Activated naive CD4-positive, alpha-beta T cell treated with anti-CD3 and anti-CD28 coated beads for 36 hours (primary cell): ENCODE data around the gene SMYD5. TPM values are rescaled to one million over a fixed set of nuclear protein-coding genes. Genes with fewer than 3 reads are reported as not detected.
"Not testable (repeated sequence)": the region's sequence is repeated elsewhere in the genome, so short reads cannot be mapped to it uniquely, and the experiment has no call there.

ENCODE experiments used
- CTCF ChIA-PET: fragments of 350-600 bp; sonication (Branson Sonifier 250); formaldehyde crosslinking; loops from one replicate; lab custom pipeline; 2021; ENCODE audit warnings: antibody characterized with exemption; lab: Charles Lee
- DNase-seq: peaks from one replicate; pipeline ENCODE4 v3.0.0-alpha.2; 2020
- H3K27ac Mint-ChIP-seq: one replicate; pipeline ENCODE4 v1.8.0; 2021; ENCODE audit warnings: mild to moderate bottlenecking, mixed read lengths
- H3K27me3 Mint-ChIP-seq: one replicate; pipeline ENCODE4 v1.8.0; 2021; ENCODE audit warnings: low read depth, mixed read lengths
- H3K36me3 Mint-ChIP-seq: one replicate; pipeline ENCODE4 v1.8.0; 2021; ENCODE audit warnings: low read depth, mixed read lengths
- H3K4me1 Mint-ChIP-seq: one replicate; pipeline ENCODE4 v1.8.0; 2021; ENCODE audit warnings: low read depth, mixed read lengths
- H3K4me3 Mint-ChIP-seq: one replicate; pipeline ENCODE4 v1.8.0; 2021; ENCODE audit warnings: mild to moderate bottlenecking, moderate library complexity, mixed read lengths
- H3K9me3 Mint-ChIP-seq: one replicate; pipeline ENCODE4 v1.8.0; 2021; ENCODE audit warnings: mixed read lengths
- intact Hi-C: fragments of 100-400 bp; cut with micrococcal nuclease; formaldehyde crosslinking; loops from one replicate; pipeline ENCODE4 v1.15.1; 2023
- total RNA-seq, 2 experiments: library from RNA; stranded (reverse); gene quantifications; one replicate each; pipeline ENCODE4 v1.2.3, GENCODE V29; 2021

SMYD5 gene
- total RNA-seq = 10 to 100 TPM; 37.4 to 39.0 TPM

GRCh38 chr2:73214120-73215035 is at the start of gene SMYD5:
SMYD5 (plus strand) TSS chr2:73214245; CDS start chr2:73214267, 22 bp downstream.
- H3K27ac Mint-ChIP-seq = peak within 1 kb of the TSS; percentile 91
- H3K36me3 Mint-ChIP-seq = no peaks in the 10 kb centered on the region
- intact Hi-C loops = loop anchor here (1.0 kb wide), 6 partner anchors 20 to 523 kb away; partner anchors contain the start of genes ALMS1, CCT7, FBXO41 and SFXN5
- H3K4me1 Mint-ChIP-seq = peaks cover 32% of the 10 kb centered on the region
- CTCF ChIA-PET = interaction anchor here (0.7 to 2.8 kb wide), 6 partner anchors 13 to 322 kb away, joined by 3 to 81 read pairs (median 8); partner anchors contain the start of genes CCT7 and PRADC1
- peak; percentile 94 for DNase-seq
- peak within 1 kb of the TSS; percentile 97 for H3K4me3 Mint-ChIP-seq
- H3K27me3 Mint-ChIP-seq = no peaks in the 10 kb centered on the region
- H3K9me3 Mint-ChIP-seq = no peaks in the 10 kb centered on the region

- H3K4me3 Mint-ChIP-seq, intact Hi-C loops, H3K36me3 Mint-ChIP-seq, H3K9me3 Mint-ChIP-seq, CTCF ChIA-PET, H3K27ac Mint-ChIP-seq, H3K4me1 Mint-ChIP-seq, DNase-seq, H3K27me3 Mint-ChIP-seq: not testable (repeated sequence)
Observed at GRCh38 chr2:73165978-73166377, 48.1 kb upstream of the SMYD5 start.

DNA sequence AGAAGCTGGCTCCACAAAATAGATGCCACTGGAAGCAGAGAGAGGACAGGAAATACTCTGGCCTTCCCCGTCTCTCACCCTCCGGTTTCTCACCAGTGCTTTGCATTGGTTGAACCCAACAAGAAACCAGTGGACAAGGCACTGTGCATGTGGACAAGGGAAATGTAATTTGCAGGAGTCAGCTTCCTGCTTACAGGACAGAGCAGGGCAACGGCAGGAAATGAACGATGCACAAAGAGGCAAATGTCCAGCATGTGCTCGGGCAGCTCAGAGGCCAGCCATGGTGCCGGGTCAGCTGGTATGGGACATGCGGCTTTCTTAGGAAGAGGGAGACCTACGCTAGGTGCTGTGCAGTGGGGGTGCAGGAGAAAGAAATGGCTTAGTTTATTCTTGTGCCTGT is 47.2 kb upstream of the SMYD5 start:
- H3K4me1 Mint-ChIP-seq, H3K27ac Mint-ChIP-seq, H3K27me3 Mint-ChIP-seq, H3K4me3 Mint-ChIP-seq, CTCF ChIA-PET, H3K36me3 Mint-ChIP-seq, intact Hi-C loops, DNase-seq, H3K9me3 Mint-ChIP-seq: not testable (repeated sequence)

DNA sequence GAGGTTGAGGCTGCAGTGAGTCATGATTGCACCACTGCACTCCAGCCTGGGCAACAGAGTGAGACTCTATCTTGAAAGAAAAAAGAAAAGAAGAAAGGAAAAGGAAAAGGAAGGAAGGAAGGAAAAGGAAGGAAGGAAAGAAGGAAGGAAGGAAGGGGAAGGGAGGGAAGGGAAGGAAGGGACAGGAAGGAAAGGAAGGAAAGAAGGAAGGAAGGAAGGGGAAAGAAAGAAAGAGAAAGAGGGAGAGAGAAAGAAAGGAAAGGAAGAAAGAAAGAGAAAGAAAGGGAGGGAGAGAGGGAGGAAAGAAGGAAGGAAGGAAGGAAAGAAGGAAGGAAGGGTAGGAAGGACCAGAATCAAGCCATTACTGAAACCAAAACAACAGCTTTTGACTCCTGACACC is 45.7 kb upstream of the SMYD5 start:
- CTCF ChIA-PET = interaction anchor here (0.7 kb wide), 1 partner anchor 465 kb away, joined by 5 read pairs; no protein-coding TSS in a partner anchor
- H3K9me3 Mint-ChIP-seq, H3K4me1 Mint-ChIP-seq, H3K36me3 Mint-ChIP-seq, intact Hi-C loops, H3K27ac Mint-ChIP-seq, H3K27me3 Mint-ChIP-seq, DNase-seq, H3K4me3 Mint-ChIP-seq: not testable (repeated sequence)

DNA sequence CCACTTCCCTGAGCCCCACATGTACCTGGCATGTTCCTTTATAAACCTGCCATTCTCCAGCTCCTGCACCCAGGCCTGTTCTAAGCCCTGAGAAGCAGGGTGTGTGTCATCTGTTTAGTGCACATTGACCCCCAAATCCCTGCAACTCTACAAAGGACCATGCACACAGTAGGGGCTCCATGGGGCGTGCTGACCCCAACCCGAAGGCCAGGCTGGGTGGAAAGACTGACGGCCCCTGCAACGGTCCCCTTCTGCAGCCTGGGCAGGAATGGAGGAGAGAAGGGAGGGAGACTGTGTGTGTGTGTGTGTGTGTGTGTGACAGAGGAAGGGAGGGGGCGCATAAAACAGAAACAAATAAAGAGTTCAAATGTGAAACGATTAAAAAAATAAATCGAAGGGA is 43.7 kb upstream of the SMYD5 start:
- H3K4me3 Mint-ChIP-seq, CTCF ChIA-PET: not testable (repeated sequence)

DNA sequence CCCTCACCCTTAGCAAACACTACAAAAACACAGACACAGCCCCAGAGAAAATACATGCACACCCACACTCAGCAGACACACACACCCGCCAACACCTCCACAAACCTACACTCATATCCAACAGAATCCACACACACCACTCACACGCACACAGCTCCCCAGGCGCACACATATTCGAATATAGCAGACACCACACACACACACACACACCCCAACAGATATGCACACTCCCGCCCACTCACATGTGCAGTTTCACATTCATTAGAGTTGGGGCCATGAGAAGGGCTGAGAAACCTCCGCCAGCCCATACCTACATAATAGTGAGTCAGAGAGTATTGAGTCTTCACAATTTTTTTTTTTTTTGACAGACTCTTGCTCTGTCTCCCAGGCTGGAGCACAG is 41.1 kb upstream of the SMYD5 start:
- H3K9me3 Mint-ChIP-seq = no peaks in the 10 kb centered on the region
- H3K4me1 Mint-ChIP-seq = peaks cover 24% of the 10 kb centered on the region
- H3K27me3 Mint-ChIP-seq = peaks cover 18% of the 10 kb centered on the region
- intact Hi-C loops = no loop called here
- no peaks in the 10 kb centered on the region for H3K36me3 Mint-ChIP-seq
- CTCF ChIA-PET = no interaction called here
- peak; percentile 77 for DNase-seq
- H3K27ac Mint-ChIP-seq = no peak overlapping the region
- H3K4me3 Mint-ChIP-seq = no peak overlapping the region

More for the DNA sequence above, 43.7 kb upstream of the SMYD5 start:
- H3K9me3 Mint-ChIP-seq, H3K27ac Mint-ChIP-seq, H3K36me3 Mint-ChIP-seq, intact Hi-C loops, DNase-seq: not testable (repeated sequence)
- peaks cover 11% of the 10 kb centered on the region for H3K27me3 Mint-ChIP-seq
- peaks cover 13% of the 10 kb centered on the region for H3K4me1 Mint-ChIP-seq

DNA sequence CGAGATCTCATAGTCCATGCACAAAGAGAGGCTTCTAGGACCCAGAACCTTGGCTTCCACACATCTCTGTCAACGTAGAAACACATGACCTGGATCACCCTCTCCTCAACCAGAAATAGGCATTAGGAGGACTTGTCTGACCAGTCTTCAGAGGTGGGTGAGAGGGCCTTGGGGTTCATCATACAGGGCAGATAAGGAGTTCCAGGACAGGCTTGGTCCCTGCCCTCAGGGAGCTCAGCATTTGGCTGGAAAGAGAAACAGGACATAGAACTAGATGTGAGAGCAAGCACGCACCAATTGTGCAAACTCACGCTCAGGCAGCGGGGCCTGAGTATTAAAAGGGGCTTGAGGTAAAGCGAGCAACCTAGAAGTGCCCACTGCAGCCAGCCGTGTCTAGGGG is 40.3 kb upstream of the SMYD5 start:
- CTCF ChIA-PET = interaction anchor here (1.9 to 7.7 kb wide), 2 partner anchors 39 to 180 kb away, joined by 5 to 81 read pairs; partner anchors contain the start of gene SMYD5
- intact Hi-C loops = no loop called here
- no peaks in the 10 kb centered on the region for H3K9me3 Mint-ChIP-seq
- peaks cover 22% of the 10 kb centered on the region for H3K27me3 Mint-ChIP-seq
- H3K27ac Mint-ChIP-seq = no peak overlapping the region
- no peak overlapping the region for H3K4me3 Mint-ChIP-seq
- no peak for DNase-seq
- H3K36me3 Mint-ChIP-seq = no peaks in the 10 kb centered on the region
- peaks cover 24% of the 10 kb centered on the region for H3K4me1 Mint-ChIP-seq

GRCh38 chr2:73174244-73174643 is 39.8 kb upstream of the SMYD5 start:
- Mint-ChIP-seq H3K27me3 (peaks cover 22% of the 10 kb centered on the region), H3K4me1 (peaks cover 24% of the 10 kb centered on the region), H3K9me3 (no peaks in the 10 kb centered on the region), H3K27ac (no peak overlapping the region), H3K4me3 (no peak overlapping the region), H3K36me3 (no peaks in the 10 kb centered on the region)
- CTCF ChIA-PET = interaction anchor here (1.9 to 7.7 kb wide), 2 partner anchors 38 to 180 kb away, joined by 5 to 81 read pairs; partner anchors contain the start of gene SMYD5
- intact Hi-C loops = no loop called here
- no peak for DNase-seq

DNA sequence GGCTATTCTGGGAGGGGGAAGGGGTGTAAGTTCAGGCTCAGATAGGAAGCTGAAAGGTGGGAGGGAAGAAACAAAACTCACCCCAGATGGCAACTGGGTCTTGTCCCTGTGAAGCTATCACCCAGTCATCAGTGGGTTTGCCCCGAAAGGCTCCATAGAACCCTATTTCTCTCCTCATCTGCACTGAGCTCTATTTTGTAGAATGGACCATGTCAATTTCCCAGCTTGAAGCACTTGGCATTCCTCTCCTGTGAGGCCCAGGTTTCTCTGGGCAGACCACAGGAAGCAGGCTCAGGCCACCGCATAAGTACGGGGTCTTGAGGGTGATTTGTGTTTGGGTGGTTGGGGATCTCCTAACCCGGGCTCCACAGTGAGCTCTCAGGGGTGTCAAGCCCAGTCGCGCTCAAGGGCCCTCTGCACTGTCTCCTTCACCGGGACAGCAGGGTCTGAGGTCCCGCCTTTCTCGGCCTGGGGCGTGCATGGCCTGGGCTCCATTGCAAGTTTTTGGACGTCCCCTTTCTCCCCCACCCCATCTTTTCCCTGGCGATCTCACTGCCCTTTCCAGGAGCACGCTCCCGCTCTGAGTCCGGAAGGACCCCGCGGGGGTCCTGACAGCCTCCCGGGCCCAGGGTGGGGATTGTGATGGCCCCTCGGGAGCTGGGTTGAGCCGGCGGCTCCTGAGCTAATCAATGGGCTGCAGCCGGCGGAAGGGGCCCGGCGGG is 38.9 kb upstream of the SMYD5 start:
- no peaks in the 10 kb centered on the region for H3K36me3 Mint-ChIP-seq
- CTCF ChIA-PET = interaction anchor here (0.5 to 7.7 kb wide), 5 partner anchors 25 to 288 kb away, joined by 3 to 81 read pairs (median 19); partner anchors contain the start of genes SMYD5 and SPR
- peaks cover 24% of the 10 kb centered on the region for H3K4me1 Mint-ChIP-seq
- DNase-seq = no peak
- peaks cover 26% of the 10 kb centered on the region for H3K27me3 Mint-ChIP-seq
- intact Hi-C loops = no loop called here
- no peak overlapping the region for H3K27ac Mint-ChIP-seq
- no peaks in the 10 kb centered on the region for H3K9me3 Mint-ChIP-seq
- H3K4me3 Mint-ChIP-seq = peak overlapping the region; percentile 19

- Mint-ChIP-seq H3K27me3 (peaks cover 26% of the 10 kb centered on the region), H3K4me3 (peak overlapping the region; percentile 78), H3K4me1 (peaks cover 24% of the 10 kb centered on the region), H3K9me3 (no peaks in the 10 kb centered on the region), H3K36me3 (no peaks in the 10 kb centered on the region), H3K27ac (no peak overlapping the region)
- CTCF ChIA-PET = interaction anchor here (1.7 to 7.7 kb wide), 13 partner anchors 10 to 289 kb away, joined by 5 to 81 read pairs (median 17); partner anchors contain the start of genes SMYD5 and SPR
- peak; percentile 84 for DNase-seq
- intact Hi-C loops = loop anchor here (2.0 kb wide), 3 partner anchors 115 to 405 kb away; partner anchors contain the start of gene EMX1
Observed at GRCh38 chr2:73175663-73176204, 38.3 kb upstream of the SMYD5 start.

DNA sequence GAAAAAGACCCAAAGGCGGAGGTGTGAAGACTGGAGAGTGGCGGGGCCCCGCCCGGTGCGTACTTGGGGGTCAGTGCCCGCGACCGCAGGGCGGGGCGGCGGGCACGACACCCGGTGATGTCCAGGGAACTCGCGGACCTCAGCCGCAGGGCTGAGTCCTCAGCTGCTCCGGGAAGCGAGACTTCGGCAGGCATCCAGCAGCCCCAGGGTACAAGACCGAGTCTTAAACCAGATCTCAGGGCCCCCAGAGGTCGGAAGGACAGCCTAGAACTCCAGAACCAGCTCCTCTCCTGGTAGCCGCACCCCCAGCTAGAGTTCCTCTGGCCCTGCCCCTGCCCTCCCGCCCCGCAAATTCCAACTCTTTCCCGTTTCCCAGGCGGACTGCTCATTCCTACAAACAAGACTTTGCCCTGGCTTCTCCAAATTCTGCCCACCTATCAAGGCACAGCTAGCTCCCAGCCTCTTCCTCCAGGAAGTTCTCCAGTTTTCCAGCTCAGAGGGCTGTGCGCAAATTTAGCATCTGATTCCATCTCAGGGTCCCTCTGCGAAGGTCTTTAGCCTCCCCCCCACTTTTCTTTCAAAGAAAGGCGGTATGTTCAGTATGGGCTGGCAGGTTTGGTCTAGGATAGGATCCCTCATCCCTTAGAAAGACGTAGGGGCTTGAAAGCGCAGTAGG is 37.7 kb upstream of the SMYD5 start:
- H3K9me3 Mint-ChIP-seq = no peaks in the 10 kb centered on the region
- intact Hi-C loops = loop anchor here (2.0 kb wide), 3 partner anchors 114 to 406 kb away; partner anchors contain the start of gene EMX1
- no peaks in the 10 kb centered on the region for H3K36me3 Mint-ChIP-seq
- H3K4me1 Mint-ChIP-seq = peaks cover 24% of the 10 kb centered on the region
- H3K27me3 Mint-ChIP-seq = peaks cover 26% of the 10 kb centered on the region
- peak; percentile 34 for DNase-seq
- H3K4me3 Mint-ChIP-seq = peak overlapping the region; percentile 78
- H3K27ac Mint-ChIP-seq = peak overlapping the region; percentile 60
- CTCF ChIA-PET = interaction anchor here (0.6 to 7.7 kb wide), 44 partner anchors 10 to 386 kb away, joined by 3 to 81 read pairs (median 6); partner anchors contain the start of genes CCT7, PRADC1, RAB11FIP5 and SMYD5
